Activated CD4-positive, alpha-beta T cell treated with anti-CD3 and anti-CD28 coated beads, Interleukin-10, Interleukin-2, amounts not matched to agents 100 ng/mL and 50 ng/mL, durations not matched to agents 16 hours and 8 hours (primary cell): ENCODE data around the gene LRRN1.

Source experiments
- DNase-seq: peaks from one replicate; pipeline ENCODE4 v3.0.0-alpha.2; 2020

Gene LRRN1

DNA sequence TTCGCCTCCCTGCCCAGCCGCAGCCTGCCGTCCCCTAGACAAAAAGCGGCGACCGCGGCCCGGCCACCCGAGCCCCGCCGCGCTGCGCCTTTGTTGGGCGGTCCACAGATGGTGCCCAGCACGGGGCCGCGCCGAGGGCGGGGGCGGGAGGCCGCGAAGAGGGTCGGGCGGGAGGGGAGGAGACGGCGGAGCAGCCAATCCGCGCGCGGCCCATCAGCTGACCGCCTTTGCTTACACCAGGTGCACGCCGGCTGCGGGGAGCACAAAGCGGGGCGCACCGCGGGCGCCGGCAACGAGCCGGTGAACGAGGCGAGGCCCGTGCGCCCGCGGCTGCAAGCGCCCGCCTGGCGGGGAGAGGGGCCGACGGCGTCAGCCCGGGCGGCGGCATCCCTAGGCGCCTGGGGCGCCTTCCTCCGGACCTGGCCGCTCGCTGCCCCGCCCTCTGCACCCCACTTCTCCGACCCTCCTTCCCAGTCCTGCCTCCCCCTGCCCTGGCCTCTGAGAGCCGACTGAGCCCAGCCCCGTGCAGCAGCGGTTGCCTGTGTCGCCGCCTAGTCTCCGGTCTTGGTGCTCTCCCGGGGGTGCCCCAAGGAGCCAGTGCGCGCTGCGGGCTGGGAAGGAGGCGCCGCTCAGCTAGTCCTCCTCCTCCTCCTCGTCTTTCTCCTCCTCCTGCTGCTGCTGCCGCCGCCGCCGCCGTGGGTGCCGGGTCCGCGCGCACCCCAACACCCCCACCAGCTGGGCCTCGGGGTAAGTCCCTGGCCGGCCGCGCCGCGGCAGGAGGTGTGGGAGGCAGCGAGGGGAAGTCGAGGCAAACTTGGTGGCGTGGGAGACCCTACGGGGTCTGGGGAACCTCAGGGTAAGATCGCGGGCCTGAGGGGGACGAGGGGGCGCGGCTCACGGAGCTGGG is at the start of gene LRRN1:
Gene LRRN1, plus strand, starts transcription at position 259 of the 907 bp plus-strand sequence. CDS start 45,211 bp downstream, outside the sequence.
- peak; percentile 38 for DNase-seq

DNA sequence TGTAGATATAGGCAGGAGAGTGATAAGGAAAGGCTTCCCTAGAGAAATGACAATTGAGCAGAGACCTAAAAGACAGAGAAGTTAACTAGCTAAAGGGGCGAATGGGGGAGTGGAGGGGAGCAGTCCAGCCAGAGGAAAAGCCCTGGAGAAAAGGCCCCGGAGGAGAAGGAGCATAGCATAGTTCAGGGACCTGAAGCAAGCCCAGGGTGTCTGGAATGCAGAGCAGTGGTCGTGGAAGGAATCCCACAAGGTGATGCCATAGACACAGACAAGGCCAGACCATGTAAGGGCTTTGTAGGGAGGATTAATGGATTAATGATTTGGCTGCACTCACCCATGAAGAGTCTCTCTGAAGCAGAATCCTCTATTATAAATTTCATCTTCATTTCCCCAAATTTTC is 45.8 kb upstream of the LRRN1 start:
- no peak for DNase-seq

DNA sequence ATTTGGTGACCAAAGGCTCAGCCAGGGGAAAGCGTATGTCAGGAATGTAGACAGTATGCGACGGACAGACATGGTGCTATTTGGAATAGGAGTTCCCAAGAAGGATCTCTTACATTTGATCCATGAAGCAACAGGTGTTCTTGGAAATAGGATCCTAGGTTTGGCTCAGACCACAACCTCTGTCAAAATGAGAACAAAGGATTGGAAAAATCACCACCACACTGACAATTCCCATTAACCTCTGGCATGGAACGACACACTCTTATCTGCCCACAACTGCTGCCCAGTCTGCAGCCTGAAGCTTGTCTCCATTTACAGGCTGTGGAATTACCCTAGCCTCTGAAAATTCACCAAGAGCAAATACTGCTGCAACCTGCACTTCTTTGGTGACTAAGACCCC is 33.6 kb upstream of the LRRN1 start:
- no peak for DNase-seq

DNA sequence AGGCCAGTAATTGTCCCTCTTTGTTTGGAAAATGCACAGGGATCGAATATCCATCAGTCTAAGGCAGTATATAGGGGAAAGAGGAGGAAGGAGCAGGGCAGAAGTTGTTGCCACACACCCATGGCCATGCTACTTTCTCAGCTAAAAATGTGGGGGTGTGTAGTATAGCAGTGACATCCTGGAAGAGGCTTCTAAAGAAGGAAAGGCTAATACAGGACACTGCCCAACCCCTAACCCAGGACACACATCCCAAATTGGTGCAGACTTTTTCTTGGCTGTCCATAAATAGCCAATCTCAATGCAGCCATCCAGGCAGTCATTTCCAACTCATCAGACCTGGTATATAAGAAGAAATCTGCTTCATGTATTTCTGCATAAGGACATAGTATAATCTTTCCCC is 33.1 kb upstream of the LRRN1 start:
- no peak for DNase-seq

DNA sequence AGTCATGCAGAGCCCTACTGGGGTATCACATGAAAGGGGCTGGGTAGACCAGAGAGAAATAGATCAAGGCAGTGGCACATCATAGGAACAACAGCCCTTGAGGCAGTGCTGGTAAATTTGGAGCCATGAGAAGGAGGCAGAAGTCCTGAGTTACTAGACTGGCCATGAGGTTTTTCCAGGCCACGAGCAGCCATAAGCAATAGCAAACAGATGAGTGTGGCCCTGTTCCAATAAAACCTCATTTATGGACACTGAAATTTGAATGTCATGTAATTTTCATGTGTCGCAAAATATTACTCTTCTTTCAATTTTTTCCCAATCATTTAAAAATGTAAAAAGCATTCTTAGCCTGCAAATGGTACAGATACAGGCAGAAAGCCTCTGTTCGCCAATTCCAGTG is 28.1 kb upstream of the LRRN1 start:
- DNase-seq: no peak

DNA sequence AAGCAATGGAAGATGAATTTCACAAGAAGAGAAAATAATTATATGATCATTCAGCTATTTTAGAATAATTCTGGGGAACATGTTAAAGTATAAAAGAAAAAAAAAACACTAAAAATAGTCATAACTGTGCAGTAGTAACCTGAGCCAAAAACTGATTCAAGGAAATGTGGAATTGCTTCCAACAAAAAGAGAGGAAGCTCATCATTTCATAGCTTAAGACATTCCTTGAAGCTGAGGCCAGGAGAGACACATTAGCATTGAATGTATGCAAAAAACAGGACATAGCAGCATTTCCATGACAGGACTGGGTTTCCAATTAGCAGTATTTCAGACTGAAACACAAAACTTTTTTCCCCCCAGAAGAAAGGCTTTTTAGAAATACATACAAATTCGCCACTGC is 27.7 kb upstream of the LRRN1 start:
- no peak for DNase-seq

DNA sequence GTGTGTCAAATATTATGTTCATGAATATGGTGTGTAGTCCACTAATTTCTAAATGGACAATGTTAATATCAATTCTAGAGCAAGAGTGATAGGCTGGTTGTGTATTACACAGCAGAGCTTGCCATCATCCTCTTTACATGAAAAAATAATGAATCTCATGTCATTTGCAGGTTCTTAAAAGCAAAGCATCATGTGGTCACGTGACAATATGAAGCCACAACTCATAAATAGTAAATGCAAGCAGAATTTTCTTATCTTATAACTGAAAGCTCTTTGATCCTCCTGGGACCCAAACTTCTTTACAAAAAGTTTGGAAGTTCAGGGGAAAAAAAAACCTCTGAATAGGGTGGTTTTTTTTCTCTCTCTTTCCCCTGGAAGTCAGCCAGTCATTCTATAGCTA is 26.9 kb upstream of the LRRN1 start:
- no peak for DNase-seq

DNA sequence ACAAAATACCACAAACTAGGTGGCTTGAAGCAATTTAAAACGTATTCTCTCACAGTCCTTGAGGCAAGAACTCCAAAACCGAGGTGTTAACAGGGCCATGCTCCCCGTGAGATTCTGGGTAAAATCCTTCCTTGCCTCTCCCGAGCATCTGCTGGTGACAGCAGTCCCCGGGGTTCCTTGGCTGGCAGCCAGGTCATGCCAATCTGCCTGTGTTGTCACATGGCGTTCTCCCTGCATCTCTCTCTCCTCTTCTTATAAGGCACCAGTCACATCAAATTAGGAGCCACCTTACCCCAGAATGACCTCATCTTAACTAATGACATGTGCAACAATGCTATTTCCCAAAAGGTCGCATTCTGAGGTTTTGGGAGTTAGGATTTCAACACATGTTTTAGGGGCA is 26.3 kb upstream of the LRRN1 start:
- DNase-seq: no peak

DNA sequence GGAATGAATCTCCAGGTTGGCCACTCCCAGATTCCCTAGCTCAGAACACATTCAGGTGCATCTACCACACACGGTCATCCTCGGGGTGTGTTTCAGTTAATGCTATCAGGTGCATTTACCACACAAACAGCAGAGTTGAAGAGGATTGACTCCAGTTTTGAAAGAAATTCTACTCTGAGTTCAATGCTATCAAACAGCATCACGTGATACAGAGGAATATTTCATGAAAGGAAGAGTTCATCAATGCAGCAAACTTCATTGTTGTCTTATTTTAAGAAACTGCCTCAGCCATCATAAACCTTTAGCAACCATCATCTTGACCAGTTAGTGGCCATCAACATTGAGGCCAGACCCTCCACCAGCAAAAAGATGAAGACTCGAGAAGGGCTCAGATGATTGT is 22.6 kb upstream of the LRRN1 start:
- DNase-seq: no peak

DNA sequence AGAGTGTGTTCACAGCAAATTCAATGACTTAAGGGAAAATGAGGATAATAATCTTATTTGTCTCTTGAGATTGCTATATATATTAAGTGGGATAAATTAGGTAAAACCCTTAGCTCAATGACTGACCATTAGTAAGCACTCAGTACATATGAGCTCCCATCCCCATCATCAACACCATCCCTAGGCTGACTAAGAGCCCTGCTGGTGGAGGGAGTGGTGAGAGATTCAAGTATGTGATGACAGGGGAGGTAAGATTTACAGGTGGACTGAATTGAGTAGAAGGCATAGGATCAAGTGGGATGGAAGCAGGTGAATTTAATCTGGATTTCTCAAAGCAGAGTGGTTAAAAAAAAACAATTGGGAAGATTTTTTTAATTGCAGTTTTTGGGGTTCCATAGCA is 21.0 kb upstream of the LRRN1 start:
- no peak for DNase-seq

DNA sequence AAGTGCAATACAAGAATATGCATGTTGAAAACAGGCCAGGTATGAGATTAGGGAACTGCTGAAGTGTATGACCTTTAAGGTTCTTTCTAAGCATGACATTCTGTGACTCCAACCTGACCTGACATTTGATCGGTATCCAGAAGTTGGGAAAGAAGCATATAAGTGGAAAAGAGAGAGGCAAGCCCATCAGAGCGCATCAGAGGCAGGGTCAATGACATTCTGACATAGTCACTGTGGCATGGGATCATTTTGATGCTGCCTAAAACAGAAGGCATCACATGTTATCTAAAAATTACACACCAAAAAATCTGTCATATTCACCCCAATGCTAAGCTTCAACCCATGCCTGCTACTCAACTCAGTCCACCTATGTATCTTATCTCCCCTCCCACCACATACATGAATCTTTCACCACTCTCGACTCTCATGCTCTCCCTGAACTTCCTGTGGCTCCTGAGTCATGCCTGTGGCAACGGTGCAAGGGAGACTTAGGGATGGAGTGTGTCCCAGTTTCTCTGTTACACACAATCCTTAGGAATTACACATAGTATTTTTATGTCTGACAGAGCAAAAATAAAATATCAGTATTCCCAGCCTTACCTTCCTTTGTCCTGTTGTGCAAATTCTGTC is 20.5 kb upstream of the LRRN1 start:
- no peak for DNase-seq

DNA sequence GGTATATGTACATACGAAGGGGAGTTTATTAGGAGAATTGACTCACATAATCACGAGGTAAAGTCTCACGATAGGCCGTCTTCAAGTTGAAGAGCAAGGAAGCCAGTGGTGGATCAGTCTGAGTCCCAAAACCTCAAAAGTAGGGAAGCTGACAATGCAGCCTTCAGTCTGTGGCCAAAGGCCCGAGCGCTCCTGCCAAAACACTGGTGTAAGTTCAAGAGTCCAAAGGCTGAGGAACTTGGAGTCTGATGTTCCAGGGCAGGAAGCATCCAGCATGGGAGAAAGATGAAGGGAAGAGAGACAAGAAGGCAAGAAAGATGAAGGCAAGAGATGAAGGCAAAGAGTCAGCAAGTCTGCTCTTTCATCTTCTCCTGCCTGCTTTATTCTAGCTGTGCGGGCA is 16.8 kb upstream of the LRRN1 start:
- no peak for DNase-seq

DNA sequence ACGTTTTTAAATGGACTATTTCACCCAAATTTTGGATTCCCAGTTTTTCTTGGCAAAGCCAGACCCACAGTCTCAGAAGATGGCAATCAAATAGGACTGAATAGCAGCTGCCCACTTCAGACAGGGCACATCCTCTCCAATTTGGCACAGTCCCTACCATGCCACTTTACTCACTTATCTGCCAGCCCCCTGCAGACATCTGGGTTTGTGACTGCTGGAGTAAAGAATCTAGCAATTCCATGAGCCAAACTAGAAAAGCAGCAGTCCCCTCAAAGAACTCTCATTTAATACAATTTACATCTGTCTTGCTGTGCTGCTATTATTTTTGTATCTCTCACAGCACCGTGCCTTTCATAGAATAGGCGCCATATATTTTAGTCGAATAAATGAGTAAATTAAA is 16.0 kb upstream of the LRRN1 start:
- DNase-seq: no peak

DNA sequence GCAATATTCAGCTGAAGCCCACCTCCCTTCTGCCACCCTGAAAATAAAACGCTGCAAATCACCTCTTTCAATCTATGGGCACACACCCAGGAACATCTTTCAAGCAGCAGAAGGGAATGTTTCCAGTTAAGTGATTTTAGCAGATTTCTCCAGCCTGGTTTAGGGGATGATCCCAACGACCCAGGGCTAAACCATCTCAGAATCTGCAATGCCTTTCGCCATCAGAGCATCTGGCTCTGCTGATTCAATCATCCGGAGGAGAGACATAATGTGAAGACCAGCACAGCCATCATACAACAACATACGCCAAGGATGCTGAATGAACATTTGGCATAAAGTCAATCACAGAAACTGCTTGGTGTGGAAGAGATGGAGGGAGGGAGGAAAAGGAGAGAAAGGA is 15.5 kb upstream of the LRRN1 start:
- DNase-seq: no peak

DNA sequence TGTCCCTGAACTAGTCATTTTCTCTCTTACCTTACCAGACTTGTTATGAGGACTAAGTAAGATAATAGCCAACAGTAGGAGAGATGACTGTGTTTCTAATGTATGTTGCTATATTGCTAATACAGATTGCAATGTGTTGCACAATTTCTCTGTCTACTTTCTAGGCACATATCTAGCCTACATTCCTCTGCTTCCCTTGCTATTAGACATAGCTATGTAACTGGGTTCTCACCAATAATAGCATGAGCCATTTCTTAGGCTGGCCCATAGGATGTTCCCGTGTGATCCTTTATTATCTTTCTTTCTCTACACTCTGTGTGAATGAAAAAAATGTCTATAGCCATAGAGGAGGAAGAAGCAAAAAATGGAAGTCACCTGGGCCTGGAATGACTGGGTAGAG is 6.8 kb upstream of the LRRN1 start:
- DNase-seq: no peak

DNA sequence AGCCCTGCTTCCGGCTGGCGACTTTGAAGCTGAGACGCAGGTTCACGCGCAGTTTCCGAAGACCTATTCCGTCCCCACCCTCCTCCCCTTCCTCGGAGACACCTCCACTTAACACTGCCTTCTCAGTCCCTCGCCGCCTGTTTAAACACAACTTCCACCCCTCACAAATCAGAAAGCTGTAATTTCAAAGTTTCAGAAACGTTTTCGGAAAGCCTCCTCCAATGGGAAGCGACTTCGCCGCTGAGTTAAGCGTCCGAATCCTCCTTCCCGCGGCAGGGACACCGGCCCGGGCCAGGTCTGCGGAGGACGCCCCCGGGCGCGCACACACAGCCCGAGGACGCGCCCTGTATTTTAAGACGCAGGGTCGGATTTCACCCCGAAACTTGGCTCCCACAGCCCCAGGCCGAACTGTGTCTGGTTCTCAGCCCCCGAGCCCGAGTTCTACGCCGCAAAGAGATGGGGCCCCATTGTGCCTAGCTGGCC is 559 bp upstream of the LRRN1 start:
- peak; percentile 31 for DNase-seq

DNA sequence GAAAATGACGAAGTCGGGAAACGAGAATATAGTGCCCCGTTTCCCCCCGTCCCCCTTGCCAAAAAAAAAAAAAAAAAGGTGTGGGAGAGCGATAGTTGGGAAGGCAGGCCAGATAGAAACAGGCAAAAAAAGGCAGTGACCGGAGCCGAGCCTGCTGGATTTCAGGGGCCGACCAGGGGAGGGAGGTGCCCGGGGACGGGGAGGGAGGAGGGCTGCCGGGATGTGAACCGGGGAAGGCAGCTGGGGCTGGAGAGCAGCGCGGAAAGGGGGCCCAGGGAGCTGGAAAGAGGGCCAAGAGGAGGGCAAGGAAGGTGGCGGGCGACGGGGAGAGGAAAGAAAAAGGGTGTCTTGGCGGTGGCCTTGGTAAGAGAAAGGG is 837 bp downstream of the LRRN1 start:
- DNase-seq: no peak

DNA sequence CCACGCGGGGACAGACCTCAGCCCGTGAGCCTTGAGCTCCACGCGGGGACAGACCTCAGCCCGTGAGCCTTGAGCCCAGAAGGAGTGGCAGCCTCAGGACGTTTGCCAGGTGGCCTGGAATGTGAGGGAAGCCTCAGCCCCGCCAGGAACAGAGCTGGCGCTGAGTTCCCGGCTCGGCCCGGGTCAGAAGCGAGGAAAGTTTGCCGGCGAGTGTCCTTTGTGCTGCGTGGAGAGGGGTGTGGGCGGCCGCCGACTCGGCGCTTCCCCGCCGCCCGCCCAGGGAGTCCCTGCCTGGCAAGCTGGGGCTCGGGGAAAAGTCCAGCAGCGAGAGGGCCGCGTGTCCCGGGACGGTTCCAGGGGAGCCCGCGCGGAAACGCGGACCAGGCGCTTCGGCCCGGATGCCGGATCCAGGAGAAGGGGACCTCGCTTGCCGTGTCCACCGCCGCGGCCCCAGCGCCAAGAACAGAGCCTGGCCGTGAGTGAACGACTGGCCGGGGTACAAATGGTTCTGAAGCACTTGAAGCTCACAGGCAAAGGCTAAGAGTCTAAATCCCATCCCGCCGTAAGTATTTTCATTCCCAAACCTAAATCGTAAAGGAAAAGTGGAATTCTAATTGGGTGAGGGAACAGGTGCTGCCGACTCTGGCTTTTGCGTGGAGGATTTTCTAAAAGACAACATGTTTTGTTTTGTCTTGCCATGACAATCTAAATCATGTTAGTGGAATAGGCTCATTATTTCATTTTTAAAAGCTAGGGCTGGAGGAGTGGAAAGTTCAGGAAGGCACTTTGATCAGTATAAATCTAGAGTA is 1.7 kb downstream of the LRRN1 start:
- DNase-seq: no peak

DNA sequence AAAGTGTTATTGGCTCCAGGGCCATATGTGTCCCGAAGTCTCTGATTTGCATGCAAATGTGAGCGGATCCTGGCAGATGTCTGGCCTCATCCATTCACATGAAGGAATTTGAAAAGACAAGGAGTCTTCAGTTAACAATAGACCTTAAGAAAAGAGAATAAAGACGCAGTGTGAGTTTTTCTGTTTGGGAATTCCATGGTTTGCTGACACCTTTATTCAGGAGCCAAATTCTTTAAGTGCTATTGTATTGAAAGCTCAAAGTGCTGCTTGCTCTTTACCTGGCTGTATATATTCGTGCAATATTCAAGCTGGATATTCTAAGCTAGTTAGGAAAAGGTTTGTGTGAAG is 2.2 kb downstream of the LRRN1 start:
- DNase-seq: no peak

DNA sequence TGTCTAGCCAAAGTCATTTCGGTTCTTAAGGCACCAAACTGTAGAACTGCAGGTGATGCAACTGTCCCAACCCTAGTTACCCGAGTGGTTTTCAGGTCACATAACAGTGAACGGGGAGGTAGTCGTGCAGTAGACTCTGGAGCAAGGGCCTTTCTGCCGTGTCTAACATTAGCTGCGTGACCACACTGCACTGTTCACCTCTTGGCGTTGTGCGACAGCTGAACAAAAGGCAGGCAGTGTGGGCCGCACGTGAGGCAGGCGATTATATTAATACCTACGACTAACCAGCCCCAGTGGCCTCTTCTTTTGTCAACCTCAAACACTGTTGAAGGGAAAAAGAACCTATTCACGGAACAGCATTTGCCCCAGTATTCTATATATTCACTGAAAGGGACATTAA is 2.8 kb downstream of the LRRN1 start:
- DNase-seq: no peak

DNA sequence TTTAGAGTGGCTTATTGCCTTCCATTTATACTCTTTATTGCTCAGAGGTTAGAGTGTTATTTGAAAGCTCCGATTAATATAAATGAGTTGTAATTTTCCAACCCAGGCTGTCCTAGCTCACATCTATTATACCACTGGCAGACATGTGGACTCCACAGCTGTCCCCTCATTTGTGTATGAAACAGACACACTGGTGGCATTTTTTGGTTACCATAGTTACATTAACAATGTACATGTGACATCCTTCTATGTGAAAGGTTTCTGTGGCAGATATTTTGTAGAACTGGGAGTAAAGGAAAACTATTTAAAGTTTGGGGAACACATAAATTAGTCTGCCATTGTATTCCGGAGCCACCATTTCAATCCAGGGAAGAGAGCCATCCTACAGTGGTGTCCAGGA is 5.3 kb downstream of the LRRN1 start:
- DNase-seq: no peak

DNA sequence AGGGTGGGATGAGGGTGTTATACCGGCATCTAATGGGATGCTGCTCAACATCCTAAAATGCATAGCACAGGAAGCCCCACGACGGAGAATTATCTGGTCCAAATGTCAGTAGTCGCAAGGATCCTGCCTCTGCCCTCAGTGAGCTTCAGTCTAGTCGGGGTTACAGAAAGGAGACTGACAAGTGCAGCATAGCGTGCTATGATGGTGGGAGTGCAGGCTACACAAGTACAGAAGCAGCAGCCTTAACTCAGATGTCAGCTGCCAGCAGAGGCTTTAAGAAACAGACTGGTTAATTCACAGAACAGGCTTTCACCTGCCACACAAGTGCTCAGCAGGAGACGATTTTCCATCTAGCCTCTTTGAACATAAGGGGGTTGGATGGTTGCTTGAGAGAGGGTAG is 6.9 kb downstream of the LRRN1 start:
- DNase-seq: no peak

DNA sequence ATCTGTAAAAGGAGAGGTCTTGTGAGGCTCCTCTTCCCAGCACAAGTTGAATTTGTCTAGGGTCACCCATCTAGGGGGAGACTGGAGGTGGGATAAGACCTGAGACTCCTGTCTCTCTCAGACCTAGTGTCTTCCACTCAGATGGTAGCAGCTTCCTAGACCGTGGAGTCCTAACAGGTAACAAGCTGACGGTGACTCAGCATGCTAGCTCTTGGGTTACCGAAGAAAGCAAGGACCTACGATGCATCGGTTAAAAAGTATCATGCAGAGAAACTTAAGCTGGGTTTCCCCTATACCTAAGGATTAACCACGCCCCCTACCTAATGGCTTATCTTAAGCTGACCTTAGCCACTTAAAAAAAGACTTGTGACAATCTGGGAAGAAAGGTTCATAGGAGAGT is 7.6 kb downstream of the LRRN1 start:
- DNase-seq: no peak

DNA sequence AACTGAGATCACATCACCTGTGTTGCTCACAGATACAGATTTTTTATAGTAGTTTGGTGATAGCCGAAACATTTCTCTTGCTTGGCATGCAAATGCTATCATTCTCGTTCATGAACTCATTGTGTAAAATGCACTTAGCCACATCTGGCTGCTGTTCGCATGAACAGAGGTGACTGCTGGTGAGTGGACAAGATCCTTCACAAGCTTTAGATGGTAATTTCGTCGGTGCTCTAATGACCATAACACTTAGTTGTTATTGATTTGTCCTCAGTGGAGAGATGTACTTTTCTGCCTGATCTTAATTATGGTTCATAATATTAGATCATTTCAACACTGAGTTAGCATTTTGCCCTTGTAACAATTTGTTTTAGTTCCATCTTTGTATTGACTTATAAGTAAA is 13.8 kb downstream of the LRRN1 start:
- no peak for DNase-seq
